Activated CD4-positive, CD25-positive, alpha-beta regulatory T cell treated with anti-CD3 and anti-CD28 coated beads, Interleukin-2, amount 50 U/mL, for 24 hours (primary cell): Measurements from ENCODE around the gene GET4.
"Not testable (repeated sequence)": the region's sequence is repeated elsewhere in the genome, so short reads cannot be mapped to it uniquely, and the experiment has no call there.

ENCODE experiments used
- ATAC-seq, 2 donors: fragments of 150-1000 bp; cut with Tn5 transposase; one replicate each; pipeline ENCODE4 v1.10.0; 2021; ENCODE audit warnings: mild to moderate bottlenecking in 1 of 2, moderate library complexity in 1 of 2

Gene GET4

DNA sequence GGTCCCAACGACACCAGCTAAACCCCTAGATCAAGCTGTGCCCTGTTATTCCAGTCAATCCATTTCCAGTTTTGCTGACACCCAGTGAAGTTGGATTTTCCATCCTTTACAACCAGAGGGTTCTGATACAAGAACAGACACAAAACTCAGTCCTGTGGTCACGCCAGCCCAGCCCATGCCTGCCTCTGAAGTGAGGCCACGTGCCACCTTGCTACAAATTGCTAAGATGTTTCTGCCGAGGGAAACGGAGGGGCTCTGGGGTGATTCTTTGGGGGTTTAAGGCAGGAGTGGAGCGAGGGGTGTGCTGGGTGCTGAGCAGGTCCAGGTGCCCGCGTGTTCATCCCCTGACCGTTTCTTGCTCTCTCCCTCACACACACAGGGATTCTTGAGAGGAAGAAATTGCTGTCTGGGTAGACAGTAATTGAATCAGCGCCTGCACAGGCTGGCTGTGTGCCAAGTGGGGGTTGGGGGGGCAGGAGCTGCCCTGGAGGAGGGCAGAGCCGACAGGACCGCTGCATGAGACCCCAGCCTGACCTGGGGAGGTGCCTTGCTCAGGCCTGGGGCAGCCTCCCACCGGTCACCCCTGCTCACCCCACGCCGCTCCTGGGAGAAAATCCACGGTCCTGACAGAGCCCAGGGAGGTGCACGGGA is 40.1 kb downstream of the GET4 start:
- ATAC-seq = no peak

DNA sequence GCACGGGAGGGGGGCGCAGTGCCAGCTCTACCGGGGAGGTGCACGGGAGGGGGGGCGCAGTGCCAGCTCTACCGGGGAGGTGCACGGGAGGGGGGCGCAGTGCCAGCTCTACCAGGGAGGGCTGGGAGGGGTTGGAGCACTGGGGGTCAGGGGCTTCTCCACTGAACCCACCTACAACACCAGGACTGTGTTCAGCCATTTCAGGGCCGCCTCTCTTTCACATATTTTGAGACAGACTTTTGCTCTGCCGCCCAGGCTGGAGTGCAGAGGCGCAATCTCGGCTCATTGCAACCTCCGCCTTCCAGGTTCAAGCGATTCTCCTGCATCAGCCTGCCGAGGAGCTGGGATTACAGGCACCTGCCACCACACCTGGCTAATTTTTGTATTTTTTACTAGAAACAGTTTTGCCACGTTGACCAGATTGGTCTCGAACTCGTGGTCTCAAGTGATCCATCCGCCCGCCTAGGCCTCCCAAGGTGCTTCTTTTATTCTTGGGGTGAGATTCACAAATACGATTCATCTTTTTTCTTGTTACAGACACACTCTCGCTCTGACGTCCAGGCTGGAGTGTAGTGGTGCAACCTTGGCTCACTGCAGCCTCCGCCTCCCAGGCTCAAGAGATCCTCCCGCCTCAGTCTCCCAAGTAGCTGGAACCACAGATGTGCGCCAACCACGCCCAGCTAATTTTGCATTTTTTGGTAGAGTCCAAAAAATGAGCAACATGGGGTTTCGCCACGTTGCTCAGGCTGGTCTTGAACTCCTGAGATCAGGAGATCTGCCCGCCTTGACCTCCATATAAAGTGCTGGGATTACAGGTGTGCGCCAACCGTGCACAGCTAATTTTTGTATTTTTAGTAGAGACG is 41.1 kb downstream of the GET4 start:
- ATAC-seq = no peak

DNA sequence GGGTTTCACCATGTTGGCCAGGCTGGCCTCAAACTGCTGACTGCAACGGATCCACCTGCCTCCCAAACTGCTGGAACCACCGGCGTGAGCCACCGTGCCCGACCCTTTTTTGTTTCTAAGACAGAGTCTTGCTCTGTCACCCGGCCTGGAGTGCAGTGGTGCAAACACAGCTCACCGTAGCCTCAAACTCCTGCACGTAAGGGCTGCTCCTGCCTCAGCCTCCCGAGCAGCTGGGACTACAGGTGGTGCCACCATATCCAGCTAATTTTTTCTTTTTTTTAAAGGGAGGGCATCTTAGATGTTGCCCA is 41.7 kb downstream of the GET4 start:
- ATAC-seq = no peak

DNA sequence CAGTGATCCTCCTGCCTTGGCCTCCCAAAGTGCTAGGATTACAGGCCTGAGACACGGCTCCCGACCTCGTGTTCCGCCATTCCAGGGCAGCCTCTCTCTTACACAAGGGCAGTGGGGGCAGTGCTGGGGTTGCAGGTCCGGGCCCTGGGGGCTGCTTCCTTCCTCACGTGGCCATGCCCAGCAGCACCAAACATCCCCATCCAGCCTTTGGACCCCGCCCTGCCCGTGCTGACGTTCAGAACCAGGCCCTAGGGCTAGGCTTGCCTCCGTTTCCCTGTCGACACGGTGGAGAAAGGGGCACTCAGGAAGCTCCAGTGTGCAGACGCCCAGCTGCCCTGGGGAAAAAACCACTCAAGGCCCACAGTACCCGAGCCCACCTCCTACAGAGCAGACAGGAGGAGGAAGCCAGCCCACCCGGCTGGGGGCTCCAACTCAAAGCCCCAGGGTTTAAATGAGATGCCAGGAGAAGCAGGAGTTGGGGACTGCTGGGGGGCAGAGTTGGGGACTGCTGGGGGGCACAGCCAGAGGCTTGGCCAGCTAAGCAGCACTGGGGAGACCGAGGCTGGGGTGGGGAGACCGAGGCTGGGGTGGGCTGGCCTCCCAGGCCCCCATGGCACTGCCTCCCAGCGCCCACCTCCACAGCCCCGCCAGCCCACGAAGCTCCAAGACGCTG is 42.2 kb downstream of the GET4 start:
- ATAC-seq = no peak

DNA sequence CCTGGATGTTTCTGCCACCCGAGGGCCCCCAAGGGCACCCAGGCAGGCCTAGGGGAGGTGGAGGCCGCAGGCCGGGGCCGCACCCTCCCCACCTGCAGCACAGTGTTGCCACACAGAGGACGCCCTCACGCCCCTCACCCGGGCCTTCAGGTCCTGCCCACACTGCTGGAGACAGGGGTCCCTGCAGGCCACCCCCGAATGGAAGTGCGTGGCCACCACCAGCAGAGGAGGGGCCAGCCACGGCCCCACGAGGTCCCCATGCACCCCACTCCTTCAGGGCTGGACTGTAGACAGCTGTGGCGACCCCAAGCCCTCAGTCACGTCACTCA is 42.7 kb downstream of the GET4 start:
- ATAC-seq = no peak

DNA sequence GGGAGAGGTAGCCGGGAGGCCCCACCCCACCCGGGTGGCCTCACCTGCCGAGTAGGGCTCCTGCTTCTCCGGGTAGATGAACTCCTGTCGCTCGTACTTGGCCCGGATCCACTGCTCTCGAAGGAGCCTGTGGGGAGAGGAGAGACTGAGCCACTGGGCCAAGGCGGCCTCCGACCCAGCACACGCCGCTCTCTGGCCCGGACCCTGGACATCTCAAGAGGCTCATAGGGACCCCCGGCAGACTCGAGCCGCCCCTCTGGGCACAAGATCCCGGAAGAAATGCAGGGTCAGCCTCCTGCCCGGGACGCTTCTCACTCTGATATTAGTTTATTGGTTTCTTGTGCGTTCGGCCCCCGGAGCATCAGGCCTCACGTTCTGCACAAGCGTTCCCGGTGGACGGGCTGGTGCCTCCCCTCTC is 43.6 kb downstream of the GET4 start:
- ATAC-seq = no peak

DNA sequence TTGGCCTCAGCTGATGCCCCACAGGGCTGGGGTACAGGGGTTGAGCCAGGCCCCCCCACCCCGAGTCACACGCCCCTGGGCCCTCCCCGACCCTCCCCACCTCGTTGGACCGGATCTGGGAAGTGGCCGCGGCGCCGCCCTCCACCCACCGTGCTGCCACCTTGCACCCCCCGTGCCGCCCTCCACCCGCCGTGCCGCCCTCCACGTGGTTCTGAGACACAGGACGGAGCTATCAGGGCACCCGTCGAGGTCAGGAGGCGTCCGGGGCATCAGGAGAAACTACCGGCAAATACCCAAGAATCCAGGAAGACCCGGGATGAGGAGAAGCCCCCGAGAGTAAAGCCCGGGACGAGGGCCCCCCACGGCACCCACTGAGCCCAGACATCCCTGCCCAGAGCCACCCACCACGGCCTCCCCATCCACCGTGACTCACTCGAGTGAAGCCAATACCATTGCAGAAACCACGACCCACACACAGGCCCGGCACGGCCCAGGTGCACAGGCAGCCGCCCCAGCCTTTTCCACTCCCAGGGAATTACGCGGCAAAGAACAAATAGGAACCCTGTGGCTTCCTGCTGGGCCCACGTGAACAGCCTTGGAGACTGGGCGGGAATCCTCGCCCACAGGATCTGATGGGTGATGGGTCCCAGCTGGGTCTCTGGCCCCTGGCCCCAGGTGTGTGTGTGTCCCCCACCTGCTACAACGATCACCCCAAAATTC is 44.2 kb downstream of the GET4 start:
- no peak for ATAC-seq

DNA sequence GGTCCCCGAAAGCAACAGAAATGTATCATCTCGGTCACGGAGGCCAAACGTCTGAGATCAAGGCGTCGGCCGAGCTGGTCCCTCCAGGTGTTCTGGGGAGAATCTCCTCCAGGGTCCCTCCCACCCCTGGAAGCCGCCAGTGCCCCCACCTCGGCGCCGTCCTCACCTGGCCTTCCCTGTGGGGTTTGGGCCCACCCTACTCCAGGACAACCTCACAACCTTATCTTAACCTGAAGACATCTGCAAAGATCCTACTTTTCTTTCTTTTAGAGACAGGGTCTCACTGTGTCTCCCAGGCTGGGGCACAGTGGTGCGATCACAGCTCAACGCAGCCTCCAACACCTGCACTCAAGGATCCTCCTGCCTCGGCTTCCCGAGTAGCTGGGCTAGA is 44.7 kb downstream of the GET4 start:
- no peak for ATAC-seq

DNA sequence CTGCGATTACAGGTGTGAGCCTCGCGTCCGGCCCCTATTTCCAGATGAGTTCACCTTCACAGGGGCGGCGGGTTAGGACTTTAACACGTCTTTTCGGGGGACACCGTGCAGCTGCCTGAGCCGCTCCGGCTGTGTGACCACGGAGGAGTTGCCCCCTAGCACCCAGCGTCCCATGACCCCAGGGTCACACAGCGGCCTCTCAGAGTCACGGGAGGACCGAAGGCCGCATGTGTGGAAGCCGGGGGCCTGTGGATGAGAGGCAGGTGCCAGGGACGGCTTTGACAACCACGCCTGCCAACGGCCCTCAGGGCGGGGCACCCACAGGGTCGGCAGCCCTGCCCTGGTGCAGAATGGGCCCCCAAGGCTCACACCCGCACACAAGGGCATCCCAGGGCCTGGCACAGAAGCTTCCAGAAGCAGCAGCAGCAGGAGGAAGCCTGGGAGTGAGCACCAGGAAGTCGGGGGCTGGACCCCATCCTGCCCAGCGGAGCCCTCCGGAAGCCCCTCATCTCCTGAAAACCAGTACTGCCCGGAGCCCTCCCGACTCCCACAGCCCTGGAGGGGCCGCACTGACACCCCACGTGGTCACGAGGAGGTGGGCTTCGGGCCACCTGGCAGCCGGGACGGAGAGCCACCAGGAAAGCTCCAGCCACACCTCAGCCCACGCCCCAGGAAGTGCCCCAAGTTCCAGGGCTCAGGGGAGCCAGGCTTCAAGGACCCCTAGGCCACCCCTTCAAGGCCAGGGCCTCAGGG is 45.4 kb downstream of the GET4 start:
- no peak for ATAC-seq

DNA sequence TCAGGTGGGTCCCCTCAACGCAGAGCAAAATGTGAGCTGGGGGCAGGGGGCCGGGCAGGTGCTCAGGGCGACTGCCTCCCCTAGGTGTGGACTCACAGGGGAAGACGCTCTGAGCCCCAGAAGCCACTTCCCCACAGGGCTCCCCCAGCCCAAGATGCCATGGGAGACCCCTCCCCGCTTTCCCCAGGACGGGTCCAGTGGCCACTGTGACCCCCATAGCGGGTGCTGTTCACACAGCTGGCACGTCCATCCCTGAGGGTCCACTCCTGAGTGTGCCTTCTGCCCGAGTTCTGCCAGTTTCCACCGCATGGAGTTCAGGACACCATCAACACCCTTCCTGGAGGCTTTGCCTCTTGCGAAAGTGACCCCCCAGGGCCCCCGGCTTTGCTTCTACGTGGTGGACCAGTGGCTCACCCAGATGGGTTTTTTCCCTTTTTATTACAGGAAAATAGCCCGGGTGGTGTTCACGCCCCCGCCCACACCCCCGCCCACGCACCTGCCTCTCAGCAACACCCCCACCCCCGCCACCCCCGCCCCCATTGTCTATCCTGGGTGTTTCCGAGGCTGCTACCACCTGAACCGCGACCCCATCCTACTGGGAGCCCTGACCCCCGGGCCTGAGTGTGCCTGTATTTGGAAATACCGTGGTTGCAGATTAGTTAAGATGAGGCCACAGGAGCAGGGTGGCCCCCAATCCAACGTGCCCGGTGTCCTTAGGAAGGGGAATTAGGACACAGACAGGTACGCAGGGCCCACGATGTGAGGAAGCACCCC is 46.2 kb downstream of the GET4 start:
- peak; percentile 1 for ATAC-seq

DNA sequence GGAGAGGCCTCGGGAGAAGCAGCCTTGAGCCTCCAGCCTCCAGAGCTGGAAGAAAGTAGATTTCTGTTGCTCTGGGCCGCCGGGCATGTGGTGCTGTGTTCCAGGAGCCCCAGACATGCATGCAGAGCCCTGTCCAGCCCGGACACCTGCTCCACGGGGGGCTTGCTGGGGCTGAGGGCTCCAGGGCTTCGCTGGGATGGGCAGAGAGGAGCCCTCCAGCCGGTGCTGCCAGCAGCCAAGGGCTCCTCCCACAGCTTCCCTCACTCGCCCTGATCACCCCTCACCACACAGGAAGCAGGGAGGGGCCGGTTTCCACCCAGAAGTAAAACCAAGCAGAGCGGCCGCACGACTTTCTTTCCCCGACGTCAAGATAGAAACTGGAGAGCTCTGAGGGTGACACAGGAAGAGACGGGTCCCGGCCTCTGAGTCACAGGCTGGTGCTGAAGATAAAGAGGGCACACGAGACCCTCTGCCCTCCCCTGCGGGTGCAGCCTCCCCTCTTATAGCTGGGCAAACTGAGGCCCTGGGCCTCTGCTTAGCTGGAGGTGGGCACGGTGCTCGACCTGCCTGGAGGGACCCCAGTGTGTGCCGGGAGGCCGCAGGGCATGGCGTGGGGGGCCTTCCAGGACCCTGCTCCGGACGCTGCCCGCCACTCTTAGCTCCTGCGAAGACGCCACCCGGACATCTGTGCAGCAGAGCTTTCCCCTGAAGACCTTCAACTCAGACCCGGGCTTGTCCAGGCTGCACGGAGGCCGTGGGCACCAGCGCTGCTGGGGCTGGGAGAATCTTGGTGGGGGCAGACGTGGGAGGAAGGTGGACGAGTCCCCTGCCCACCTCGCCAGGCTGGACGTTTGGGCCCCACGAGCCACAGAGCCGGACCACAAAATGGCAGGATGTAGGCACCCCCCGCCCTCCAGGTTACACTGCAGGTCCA is 47.0 kb downstream of the GET4 start:
- peak; percentile 90 to 92 for ATAC-seq

DNA sequence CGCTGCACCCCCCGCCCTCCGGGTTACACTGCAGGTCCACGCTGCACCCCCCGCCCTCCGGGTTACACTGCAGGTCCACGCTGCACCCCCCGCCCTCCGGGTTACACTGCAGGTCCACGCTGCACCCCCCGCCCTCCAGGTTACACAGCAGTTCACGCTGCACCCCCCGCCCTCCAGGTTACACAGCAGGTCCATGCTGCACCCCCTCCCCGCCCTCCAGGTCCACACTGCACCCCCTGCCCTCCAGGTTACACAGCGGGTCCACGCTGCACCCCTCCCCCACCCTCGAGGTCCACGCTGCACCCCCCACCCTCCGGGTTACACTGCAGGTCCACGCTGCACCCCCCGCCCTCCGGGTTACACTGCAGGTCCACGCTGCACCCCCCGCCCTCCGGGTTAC is 47.7 kb downstream of the GET4 start:
- ATAC-seq = not testable (repeated sequence)

DNA sequence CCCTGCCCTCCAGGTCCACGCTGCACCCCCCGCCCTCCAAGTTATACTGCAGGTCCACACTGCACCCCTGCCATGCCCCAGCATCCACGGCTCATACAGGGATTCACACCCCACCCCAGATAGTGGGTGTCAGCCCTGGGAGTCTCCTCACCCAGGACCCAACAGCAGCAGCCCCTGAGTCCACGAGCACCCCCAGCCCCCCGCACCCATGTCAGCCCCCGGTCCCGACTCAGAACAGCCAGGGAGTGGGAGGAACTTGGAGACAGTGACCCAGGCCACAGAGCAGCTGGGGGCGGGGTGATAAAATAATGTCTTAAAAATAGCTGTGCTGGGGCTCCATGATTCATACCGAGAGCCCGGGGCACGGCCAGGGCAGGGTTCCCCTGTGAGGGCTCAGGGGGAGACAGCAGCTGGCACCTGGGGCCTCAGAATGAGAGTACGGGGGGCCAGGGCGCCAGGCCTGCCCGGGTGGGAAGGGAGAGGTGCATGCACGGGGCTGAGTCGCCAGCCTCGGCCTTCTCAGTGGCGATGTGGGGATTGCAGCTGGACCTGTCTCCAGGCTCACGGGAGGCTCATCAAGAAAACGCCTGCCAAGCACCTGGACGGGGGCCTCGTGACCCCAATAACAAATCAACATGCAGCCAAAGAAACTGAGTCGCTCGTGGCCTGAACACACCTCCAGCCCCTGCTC is 48.3 kb downstream of the GET4 start:
- peak; percentile 55 to 57 for ATAC-seq

DNA sequence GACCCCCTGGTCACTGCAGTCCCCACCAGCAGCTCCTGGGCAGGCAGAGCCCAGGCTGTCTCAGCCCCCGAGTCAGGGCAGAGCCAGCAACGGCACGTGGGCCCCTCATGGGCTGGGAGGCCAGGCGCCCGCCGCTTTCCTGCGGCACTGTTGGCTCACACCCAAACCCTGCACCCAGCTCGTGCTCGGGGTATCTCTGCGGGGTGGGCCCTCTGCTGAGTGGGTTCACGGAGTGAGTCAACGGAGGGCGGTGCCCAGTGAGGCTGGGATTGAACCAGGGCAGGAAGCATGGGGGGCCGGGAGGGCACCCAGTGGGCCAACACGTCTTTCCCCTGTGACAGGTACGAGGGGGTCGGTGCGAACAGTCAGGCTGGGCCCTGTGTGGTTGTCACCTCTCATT is 49.2 kb downstream of the GET4 start:
- no peak for ATAC-seq

DNA sequence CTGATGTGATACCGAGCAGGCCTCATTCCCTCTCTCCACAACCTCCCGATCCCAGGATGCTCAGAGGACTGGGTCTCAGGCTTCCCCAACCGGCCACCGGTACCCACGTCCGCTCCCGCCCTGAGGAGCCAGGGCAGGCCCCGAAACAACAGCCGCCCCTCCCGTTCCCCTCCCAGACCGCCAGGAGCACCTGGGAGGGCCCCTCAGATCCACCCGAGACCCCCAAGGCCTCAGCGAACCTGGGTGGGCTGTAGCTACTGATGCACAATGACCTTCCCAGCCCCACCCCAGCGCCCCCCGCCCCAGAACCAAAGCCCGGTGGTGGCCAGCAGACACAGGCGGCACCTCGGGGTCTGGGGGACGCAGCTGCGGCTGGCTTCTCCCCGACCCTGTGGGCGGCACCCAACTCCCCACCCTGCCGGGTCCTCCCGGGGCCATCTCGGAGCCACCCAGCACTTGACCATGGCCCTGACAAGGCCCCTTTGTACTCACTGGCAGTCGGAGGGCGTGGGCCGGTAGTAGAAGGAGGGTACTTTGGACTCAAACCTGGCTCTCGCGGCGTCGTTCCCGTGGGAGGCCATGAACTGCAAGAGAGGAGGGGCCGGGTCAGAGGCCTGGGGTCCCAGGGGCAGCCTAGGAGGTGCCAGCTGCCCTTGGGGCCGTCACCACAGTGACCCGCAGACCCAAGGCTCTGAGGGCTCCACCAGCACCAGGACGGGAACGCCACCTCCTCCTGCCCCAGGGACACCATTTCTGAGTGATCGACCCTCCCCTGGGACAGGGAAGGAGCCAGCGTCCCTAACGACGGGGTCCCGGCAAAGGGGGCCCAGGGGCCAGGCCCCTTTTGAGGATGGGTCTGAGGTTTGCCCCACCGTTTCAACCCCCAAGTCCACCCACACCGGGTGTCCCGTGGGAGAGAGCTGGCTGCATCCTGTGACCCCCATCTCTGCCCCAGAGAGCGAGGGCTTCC is 50.0 kb downstream of the GET4 start:
- no peak for ATAC-seq

DNA sequence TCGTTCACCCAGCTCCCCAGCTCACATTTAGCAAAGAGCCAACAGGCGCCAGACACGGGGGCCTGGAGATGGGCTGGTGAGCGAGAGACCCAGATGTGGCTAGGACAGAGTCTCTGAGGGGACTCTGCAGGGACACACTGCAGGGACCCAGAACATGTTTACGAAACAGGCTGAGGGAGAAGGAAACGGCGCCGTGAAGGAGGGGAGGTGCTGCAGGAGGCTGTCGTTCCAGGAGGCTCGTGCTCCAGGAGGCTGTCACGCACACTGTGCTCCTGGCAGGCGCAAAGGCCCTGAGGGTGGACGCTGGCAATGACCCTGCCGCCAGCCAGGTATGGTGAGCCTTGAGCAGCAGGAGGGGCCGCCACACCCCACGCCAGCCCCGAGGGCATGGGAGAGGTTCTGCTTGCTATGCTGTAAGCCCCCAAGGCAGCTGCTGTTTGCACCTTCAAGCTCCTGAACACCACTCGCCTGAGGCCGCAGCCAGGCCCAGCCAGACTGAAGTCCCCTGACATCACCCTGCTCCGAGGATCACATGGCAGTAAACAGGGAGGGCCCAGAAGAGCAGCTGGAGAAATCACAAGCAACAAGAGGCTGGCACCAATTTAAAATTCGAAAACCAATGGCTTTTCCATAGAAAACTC is 50.8 kb downstream of the GET4 start:
- no peak for ATAC-seq

DNA sequence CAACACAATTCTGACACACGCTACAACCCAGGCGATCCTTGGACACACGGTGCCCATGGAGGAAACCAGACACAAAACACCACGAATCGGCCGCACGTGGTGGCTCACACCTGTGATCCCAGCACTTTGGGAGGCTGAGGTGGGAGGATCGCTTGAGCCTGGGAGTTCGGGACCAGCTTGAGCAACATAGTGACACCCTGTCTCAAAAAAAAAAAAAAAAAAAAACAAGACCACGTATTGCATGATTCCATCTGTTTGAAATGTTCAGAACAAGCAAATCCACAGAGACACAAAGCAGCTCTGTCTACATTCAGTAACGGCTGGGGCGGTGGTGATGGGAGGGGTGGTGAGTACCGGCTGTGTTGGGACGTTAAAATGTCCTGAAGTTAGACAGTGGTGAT is 53.0 kb downstream of the GET4 start:
- ATAC-seq = no peak
